Measurements from ENCODE around the gene HSPB2.
"Not testable (repeated sequence)": the region's sequence is repeated elsewhere in the genome, so short reads cannot be mapped to it uniquely, and the experiment has no call there.

HSPB2 gene, protein sequence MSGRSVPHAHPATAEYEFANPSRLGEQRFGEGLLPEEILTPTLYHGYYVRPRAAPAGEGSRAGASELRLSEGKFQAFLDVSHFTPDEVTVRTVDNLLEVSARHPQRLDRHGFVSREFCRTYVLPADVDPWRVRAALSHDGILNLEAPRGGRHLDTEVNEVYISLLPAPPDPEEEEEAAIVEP

DNA sequence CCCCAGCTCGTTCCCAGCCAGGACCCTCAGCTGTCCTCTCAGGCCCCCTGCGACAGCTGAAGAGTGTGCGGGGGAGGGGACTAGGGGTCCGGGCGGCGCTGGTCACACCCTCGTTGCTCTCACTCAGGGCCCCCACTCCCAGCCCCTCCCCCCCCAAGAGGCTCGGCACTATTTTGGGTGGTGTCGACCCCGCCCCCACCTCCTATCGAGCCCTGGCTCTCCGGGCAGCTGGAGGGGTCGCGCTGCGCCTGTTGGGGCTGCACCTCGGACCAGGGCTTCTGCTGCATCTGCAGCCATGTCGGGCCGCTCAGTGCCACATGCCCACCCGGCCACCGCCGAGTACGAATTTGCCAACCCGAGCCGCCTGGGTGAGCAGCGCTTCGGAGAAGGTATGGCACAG lies at the start of gene HSPB2:
TSS of gene HSPB2 (plus strand) at position 200 of the 400 bp plus-strand sequence. CDS start at position 296, 96 bp downstream.
- DNase-seq, result no peak

DNA sequence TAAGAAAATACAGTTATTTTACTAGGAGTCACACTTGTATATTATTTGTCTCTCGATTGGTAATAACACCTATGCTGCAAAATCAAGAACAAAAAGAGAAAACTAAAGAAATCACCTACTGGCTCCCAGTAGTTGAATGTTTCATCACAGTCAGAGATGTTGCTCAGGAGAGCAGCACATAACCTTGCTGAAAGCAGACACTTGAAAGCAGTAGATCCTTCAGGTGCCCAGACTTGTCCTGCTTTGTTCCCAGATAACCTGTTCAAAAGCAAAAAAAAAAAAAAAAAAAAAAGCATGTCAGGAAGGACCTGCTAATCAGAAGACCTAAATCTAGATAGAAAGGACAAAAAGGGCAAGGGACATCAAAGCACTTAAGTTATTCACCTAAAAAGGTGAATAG lies 42.4 kb upstream of the HSPB2 start:
- DNase-seq, result no peak

DNA sequence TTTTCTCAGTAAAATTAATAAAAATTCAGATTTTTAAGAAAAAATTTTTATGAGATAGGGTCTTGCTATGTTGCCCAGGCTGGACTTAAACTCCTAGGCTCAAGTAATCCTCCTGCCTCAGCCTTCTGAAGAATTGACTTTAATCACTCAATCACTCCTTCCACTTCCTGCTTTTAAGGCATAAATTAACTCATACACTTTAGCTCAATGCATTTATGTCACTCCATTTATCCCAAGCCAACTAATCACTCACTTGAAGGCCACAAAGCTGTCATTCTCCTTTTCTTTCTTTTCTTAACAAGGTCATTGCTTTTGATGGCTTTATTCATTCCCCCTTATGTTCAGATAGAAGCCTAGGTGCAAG lies 42.0 kb upstream of the HSPB2 start:
- no peak for DNase-seq

DNA sequence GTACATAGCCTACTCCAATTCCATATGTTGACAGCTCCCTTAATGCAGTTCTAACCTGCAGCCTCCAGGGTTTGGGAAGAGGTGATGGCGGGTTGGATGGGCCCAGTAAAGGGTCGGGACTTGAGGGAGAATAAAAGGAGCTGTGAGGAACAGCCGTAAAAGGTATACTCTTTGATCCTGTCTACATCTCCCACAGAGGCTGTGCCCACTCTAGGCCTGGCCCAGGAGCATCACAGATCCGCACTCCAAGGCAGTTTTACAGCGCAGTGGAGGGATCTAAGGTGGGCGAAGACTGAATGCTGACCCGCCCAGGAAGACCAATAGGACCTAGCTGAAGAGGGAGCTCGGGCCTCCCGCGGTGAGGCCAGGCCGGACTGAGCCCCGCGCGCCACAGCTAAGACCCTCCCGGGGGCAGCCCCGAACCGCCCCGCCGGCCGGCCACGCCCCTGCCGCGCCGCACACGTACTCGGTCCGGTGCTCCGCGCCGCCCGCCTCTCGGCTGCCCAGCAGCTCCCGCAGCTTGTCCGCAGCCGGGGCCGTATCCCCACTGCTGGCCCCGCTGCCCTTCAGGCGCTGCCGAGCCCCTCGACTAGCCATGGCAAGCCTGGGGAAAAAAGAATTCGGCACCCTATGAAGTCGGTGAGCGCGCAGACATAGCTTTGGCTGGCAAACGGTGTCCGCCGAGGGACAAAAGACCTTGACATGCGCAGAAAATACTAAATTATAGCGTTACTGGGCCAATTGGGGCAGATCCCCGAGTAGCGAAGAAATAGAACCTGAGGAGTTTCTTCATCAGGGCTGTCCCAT lies 41.4 kb upstream of the HSPB2 start, which contains the start of gene ALG9:
TSS of gene ALG9 (minus strand) at position 696 of the 807 bp plus-strand sequence. CDS start at position 597, 99 bp downstream.
- peak; percentile 19 for DNase-seq

DNA sequence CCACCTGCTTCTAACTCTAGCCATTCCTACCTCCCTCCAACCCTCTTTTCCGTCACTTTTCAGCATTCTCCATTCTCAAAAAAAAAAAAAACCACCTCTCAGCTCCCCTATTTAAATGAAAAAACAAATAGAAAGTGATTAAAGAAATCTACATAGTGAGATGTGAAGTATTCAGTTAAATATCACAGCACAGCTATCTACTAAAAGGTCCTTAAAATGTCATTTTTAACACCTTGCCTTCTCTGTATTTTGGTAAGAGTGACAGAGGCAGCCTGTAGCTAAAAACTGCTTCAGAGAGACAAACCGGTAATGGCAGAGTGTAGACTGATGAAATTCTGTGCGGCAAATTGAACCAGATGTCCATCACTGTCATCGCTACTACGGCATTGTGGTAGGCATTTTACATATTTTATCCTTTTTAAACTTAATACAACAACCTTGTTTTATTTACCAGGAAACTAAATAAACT lies 40.8 kb upstream of the HSPB2 start:
- DNase-seq, result no peak

DNA sequence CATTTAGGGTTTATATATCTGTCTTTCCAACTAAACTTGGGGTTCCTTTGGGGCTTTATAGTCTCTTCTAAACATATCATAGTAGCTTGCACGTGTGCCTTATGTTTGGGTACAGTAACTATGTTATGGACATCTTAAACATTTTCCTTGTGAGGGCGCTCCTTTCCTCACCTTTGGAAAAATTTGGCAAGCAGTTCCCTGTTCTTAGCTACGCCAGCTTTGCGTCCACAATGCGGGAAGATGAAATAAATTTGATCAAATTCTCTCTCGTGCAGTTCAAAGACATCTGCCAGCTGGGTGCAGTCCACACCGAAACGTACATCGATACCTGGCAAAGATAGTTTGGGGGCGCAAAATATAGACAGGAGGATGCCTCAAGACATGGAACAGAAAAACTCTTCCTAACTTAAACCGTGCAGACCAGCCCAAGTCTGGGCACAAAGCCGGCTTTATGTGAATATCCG lies 34.1 kb upstream of the HSPB2 start:
- DNase-seq, result peak; percentile 26

DNA sequence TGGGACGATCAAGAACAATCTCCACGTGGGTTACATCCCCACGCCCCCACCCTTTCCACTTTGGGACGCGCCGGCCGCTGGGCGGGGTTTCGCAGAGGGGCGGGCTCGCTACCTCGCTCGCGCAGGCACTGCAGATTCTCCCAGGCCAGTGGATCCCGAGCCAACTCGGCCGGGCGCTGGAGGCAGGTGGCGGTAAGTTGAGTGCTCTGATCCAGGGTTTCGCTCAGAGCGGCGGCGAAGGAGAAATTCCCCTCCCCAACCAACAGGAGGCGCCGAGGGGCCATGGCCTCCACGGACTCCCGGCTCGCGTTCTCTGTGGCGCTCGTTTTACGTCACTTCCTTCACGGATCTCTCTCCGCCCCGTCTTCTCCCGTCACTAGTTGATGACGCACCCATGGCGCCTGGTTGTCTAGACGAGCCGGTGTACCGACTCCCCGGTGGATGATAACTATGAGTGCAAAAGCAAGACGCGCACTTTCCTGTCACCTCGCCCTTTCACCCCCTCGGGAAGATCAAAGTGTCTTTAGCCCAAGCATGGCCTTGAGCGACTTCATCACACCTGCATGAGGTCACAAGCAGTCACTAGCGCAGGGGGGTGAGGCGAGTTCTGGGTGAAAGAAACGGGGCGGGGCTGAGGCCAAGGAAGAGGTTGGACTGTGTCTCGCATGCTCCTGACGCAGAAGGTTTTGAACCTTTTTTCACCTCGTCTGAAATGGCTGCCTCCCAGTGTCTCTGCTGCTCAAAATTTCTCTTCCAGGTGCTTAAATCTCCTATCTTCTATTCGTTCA lies 33.5 kb upstream of the HSPB2 start, which contains the start of the genes CFAP68 and FDXACB1:
TSS of gene CFAP68 (plus strand) at position 693 of the 788 bp plus-strand sequence. CDS start at position 713, 20 bp downstream.
TSS of gene FDXACB1 (minus strand) at position 317 of the 788 bp plus-strand sequence. CDS start at position 284, 33 bp downstream.
- peak; percentile 96 for DNase-seq

DNA sequence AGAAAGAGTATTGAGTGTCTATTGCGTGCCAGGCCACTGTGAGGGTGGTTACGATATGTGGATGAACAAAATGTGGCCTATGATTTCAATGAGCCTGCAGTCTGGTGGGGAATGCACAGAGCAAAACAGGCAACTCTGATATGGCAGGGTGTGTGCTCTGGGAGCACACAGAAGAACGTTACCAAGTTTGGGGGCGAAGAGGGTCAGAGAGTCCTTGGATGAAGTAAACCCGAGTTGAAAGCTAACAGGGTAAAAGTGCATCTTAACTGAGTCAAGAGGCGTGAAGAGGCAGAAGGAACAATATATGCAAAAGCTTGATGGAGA lies 32.9 kb upstream of the HSPB2 start:
- DNase-seq, result no peak

DNA sequence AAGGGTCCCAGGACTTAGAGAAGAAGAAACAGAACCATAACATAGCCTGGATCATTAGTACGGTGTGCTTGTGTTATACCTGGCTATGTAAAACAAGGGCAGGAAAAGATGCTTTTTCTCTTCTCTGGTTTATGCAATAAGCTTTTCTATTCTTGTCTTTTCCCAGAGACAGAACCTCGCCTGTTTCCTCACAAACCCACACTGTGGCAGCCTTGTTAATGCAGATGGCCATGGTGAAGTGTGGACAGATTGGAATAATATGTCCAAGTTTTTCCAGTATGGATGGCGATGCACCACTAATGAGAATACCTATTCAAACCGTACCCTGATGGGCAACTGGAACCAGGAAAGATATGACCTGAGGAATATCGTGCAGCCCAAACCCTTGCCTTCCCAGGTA lies 30.3 kb upstream of the HSPB2 start:
- DNase-seq, result no peak

DNA sequence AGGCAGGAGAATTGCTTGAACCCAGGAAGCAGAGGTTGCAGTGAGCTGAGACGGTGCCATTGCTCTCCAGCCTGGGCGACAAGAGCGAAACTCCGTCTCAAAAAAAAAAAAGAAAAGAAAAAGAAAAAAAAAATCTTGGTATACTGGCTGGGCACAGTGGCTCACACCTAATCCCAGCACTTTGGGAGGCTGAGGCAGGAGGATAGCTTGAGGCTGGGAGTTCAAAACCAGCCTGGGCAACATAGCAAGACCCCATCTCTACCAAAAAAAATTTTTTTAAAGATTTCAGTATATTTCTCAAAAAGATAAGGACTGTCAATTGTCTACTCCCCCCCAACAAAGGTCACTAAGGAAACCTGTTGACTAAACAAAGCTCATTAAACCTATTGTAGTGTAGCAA lies 27.5 kb upstream of the HSPB2 start:
- DNase-seq, result not testable (repeated sequence)

DNA sequence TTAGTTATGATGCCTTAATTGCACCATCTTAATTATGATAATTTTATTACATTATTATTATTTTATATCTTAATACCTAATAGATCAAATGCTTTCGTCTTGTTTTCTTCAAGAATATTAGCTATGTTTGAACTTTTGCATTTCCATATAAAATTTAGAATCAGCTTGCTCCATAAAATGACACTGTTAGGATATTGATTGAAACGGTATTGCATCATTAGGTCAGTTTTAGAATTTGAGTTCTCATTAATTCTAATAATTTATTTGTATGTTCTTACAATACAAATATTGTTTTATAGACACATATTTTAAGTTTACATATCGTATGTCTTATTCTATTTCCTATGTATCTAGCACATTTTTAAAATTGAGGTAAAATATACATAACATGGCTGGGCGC lies 26.5 kb upstream of the HSPB2 start:
- no peak for DNase-seq

DNA sequence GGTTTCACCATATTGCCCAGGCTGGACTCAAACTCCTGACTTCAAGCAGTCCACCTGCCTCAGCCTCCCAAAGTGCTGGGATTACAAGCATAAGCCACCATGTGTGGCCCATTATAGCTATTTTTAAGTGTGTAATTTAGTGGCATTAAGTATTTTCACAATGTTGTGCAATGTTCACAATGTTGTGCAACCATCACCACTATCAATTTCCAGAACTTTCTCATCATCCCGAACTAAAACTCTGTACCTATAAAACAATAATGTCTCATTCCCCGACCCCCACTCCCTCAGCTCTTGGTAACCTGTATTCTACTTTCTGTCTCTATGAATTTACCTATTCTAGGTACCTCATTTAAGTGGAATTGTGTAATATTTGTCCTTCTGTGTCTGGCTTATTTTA lies 25.7 kb upstream of the HSPB2 start:
- DNase-seq, result no peak

DNA sequence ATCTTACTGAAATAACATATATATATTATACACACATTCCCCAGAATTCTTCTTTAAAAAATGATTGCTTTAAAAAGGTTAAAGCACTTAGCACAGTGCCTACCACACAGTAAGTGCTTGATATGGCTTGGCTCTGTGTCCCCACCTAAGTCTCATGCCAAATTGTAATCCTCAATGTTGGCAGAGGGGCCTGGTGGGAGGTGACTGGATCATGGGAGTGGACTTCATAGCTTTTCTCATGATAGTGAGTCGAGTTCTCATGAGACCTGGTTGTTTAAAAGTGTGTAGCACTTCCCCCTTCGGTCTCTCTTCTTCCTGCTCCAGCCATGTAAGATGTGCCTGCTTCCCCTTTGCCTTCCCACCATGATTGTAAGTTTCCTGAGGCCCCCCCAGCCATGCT lies 7.1 kb upstream of the HSPB2 start:
- no peak for DNase-seq

DNA sequence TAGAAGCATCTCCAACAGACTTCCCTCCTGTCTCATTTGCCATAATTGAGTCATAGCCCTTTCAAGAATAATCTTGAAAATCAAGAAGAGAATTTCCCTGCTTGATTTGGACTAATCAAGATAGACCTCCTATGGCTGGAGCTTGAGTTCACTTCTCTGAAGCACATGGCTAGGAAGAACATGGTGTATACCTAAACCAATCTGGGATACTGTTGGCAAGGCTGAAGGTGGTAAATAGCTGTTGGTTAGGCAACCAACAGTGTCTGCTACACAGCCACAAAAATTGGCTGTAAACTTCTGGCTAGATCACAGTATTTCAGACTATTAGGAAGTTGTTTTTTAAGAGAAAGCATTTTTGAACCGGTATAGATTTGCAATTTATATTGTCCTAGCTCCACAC lies 5.9 kb upstream of the HSPB2 start:
- no peak for DNase-seq

DNA sequence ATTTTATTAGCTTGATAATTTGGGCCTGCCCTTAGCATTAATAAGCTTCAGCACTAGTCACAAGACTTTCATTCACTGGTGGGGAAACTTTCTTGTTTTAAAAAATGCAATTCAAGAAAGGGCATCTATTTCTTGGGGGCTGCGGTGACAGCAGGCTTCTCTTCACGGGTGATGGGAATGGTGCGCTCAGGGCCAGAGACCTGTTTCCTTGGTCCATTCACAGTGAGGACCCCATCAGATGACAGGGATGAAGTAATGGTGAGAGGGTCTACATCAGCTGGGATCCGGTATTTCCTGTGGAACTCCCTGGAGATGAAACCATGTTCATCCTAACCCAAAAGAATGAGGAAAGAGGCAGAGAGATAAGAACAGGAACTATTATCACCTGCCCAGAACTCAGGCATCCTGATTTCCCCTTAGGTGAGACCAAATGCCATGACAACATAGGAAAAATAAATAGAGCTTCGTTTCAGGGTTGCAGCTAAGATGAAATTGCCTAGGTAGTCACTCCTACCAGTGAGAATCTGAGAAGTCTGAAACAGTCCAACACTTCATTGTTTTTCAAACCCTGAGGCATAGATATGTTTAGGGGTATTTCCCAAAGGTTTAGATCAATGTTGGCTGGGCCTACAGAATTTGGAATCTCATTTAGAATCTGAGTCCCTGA lies 3.8 kb upstream of the HSPB2 start:
- DNase-seq, result no peak

DNA sequence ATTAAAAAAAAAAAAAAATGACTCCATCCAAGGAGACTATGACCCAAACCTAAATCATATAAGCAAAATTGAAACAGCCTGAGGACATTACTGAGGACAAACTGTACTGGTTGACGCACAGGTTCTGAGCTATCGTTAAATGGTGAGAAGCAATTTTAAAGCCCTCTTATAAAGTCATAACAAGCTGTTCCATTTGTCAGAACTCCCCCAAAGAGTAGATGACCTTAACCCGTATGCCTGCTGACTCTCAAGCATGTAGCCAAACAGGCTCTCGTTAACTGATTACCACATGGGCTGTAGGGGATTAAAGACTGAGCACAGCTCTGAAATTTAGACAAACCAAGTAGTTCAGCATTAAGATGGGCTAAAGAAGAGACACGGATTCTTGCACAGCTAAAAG lies 3.2 kb upstream of the HSPB2 start:
- DNase-seq, result no peak

DNA sequence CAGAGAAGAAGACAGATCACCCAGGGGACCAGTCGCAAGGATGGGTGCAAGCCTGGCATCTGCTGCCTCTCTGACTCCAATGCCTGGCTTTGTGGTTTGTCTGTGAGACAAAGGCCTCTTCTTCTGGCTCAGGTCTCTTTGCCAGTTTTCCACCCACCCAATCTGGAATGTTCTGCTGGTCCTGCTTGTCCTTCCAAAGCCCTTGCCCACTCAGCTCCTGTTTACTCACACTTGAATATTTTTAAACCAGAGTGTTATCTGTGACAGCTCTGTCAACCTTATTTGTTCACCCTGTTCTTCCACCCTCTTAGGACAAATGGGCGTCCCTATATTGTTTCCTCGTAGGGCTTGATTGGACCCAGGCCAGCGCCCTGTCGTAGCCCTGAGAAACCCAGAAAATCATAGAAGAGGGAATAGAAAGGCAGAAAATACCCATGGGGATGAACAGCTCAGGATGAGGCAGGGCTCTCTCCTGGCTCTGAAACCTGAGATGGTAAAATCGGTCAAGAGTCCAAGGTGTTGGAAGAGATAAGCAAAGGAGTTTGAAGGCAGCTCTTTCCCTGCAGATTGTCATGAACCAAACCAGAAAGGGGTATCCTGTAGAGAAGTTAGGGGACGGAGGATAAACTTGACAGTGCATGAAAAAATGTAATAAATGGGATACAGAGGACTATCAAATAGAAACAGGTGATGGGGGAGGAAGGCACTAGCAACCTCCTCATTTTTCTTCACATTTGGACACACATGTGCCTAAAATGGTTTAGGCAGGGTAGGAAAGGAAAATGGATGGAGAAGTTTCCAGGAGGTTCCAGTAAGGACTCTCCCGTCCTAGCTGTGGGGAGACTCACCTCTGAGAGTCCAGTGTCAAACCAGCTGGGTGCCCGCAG lies 1.6 kb upstream of the HSPB2 start:
- DNase-seq, result peak; percentile 79

DNA sequence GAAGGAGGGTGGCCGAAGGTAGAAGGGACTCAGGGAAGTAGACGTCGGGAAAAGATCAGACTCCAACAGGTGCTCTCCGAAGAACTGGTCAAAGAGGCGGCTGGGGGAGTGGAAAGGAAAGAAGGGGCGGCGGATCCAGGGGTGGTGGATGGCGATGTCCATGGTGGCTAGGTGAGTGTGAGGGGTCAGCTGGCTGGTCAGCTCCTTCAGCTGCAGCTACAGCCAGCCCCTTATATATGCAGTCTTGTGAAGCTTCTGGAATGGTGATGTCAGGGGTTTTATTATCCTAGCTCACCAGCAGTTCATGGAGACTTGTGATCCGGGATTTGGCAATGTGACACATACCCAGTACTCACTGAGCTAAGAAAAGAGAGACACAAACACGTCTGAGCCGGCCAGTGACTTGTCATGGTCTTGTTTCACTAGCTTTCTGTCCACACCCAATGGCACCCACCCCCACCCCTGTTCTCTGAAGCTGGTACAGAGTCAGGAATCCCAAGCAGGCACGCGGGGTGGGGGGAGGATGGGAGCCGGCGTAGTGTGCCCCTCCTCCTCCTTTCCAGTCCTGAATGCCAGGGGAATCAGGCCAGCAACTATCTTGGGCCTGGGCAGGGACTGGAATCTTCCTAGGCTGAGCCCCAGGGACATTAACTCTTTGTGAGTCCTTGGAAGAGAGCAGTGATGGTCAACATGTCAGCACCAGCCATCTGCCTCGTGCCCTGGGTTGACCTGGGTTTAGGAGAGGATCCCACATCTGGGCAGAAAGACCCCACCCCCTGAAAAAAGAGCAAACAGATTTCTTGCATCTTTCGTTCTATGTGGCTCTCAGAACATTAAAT lies 752 bp upstream of the HSPB2 start, which contains the start of gene CRYAB:
TSS of gene CRYAB (minus strand) at position 208 of the 839 bp plus-strand sequence. CDS start at position 162, 46 bp downstream.
- no peak for DNase-seq

DNA sequence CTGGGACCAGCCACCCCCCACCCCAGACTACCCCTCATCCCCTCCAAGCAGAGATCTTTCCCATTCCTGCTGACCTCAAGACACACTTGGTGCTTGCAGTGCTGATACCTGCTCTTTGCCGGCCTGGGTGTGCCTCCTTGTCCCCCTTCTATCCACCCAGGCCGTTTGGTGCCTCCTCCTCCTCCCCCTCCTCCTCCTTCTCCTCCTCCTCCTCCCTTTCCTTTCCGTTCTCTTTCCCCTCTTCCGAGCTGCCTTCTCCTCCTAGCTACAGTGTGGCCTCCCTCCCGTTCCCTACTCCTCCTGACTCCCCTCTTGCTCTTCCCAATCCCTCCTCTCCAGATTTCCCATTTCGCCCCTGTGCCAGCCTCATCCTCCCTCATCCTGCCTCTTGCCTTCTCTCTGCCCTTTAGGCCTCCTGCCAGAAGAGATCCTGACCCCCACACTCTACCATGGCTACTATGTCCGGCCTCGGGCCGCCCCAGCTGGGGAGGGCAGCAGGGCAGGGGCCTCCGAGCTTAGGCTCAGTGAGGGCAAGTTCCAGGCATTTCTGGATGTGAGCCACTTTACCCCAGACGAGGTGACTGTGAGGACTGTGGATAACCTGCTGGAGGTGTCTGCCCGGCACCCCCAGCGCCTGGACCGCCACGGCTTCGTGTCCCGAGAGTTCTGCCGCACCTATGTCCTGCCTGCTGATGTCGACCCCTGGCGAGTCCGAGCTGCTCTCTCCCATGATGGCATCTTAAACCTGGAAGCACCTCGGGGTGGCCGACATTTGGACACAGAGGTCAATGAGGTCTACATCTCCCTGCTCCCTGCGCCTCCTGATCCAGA lies 712 bp downstream of the HSPB2 start:
- no peak for DNase-seq

DNA sequence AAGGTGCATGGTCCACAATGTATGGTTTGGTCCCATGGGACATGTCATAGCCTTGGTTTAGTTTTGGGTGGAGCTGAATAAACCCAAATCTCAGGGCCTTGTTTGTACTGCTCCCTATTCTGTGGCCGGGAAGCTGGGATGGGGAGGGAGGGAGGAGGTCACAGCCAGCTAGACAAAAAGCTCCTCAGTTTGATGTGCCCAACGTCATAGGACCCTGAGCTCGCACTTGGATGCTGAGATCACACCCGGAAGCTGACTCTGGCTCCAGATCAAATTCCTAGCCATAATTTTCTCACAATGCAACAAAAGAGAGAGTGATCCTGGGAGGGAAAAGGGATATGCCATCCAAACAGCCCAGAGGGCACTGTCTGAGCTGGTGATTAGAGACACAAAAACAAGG lies 1.5 kb downstream of the HSPB2 start:
- DNase-seq, result peak; percentile 48
